Measurements from ENCODE around the gene GRB10.

GRB10 gene

DNA sequence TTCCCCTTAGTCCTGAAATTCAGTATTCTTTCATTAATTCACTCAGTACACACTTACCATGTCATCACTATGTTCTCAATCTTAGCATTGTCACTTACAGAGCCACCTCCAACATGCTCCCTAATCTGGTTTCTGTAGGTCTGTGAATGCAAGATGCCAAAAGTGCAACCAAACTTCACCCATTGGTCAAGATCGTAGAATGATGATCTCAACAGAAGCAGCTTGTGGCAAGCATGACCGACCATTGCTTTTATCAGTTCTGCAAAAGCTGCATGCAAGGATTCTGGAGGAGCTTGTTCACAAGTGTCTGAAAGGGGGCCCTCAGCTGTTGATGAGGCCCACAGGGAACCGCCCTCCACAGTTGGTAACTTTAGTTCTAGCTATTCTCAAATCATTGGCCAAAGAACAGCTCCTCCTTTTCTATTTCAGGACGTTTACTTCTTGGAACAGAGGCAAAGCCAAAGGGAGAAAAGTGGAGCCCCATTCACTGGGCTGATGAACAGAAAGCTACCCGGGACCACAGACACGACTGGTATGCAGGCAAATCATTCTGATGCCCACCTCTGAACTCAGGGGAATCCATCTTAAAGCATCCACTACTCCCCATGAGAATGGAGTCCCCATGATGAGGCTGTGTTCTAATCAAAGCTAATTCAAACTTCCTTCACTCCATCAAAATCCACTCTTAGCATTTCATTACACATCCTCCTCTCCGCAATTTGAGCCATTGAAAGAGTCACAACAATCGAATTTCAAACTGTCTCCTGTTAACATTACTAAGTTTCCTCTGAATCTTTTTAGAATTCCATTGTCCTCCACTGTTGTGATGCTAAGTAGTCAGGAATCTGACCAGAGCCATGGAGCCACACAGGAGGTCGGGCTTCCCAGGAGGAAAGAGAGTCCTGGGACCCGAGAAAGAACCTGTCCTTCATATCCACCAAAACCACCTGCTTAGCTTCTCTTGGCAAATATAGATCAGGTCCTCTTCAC, 13.9 kb downstream of the GRB10 start:
- POLR2A ChIA-PET: no interaction called here
- no peak for TF ChIP-seq LEF1 (IDR thresholded peaks at IDR 0.05; ENCODE audit: borderline replicate concordance)
- TF ChIP-seq L3MBTL2 (conservative IDR thresholded peaks at IDR 0.05): no peak
- TF ChIP-seq ELF4 (IDR thresholded peaks at IDR 0.05): no peak
- CTCF ChIA-PET: interaction anchor here (1.8 kb wide), 1 partner anchor 10 kb away, joined by 5 read pairs; no protein-coding TSS in a partner anchor
- DNase-seq (ENCODE audit: extremely low spot score): no peak

DNA sequence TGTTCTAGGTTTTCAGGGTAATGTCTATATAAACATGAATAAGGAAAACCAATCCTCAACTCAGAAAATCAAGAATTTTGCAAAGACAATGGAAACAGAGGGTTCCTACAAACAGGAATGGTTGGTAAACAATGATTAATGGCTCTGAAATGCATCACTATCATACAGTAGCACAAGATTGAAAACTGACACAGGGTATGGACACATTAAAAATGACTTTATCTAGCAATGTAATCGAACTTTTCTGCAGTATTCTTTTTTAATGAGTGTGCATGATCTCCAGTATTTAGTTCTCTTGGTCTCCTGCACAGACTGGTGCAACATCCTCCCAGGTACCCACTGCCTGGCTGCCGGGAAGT, 15.9 kb downstream of the GRB10 start:
- DNase-seq (ENCODE audit: extremely low spot score): no peak
- ChIA-PET CTCF (interaction anchor here (1.8 kb wide), 1 partner anchor 8 kb away, joined by 5 read pairs; no protein-coding TSS in a partner anchor), POLR2A (no interaction called here)
- TF ChIP-seq ARNT (IDR thresholded peaks at IDR 0.05): no peak
- no peak for TF ChIP-seq HDGF (IDR thresholded peaks at IDR 0.05; ENCODE audit: borderline replicate concordance)

DNA sequence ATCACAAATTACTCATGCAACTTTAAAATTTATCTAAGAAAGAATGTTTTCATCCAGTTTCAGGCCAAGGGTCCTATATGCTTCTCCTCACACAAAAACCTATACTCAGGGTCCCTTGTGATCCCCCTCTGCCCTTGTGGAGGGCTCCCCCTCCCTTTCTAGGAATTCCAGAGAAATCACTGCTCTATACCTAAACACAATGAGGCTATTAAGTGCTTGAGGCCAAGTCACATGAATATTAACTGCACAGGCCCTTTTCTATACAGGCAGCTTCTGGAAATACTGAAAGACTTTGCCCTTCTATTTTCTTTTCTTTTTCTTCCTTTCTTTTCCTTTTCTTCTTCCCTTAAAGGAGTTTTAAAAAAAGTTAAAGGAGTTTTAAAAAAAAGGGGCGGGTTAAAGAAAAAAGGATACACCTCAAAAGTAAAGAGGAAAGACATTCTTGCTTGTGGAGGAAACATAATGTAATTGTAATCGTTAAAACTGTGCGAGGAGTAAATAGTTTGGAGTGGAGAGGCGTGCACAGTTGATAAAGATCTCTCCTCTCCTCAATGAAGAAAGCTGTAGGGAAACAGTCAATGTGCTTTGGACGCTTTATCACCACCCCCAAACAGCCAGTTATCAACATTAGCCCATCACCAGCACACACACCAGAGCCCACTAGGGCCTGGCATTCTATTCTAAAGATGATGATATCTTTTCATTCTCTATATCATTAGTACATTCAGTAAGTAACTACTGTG, 16.4 kb downstream of the GRB10 start:
- no peak for TF ChIP-seq FOXK2 (IDR thresholded peaks at IDR 0.05)
- TF ChIP-seq NFRKB (IDR thresholded peaks at IDR 0.05): no peak
- no peak for TF ChIP-seq SP1 (IDR thresholded peaks at IDR 0.05)
- TF ChIP-seq BHLHE40 (IDR thresholded peaks at IDR 0.05; ENCODE audit: borderline replicate concordance): no peak
- no peak for TF ChIP-seq TARDBP (IDR thresholded peaks at IDR 0.05)
- no peak for TF ChIP-seq ZNF384 (IDR thresholded peaks at IDR 0.05)
- CTCF ChIA-PET: no interaction called here
- POLR2A ChIA-PET: no interaction called here
- no peak for DNase-seq (ENCODE audit: extremely low spot score)

DNA sequence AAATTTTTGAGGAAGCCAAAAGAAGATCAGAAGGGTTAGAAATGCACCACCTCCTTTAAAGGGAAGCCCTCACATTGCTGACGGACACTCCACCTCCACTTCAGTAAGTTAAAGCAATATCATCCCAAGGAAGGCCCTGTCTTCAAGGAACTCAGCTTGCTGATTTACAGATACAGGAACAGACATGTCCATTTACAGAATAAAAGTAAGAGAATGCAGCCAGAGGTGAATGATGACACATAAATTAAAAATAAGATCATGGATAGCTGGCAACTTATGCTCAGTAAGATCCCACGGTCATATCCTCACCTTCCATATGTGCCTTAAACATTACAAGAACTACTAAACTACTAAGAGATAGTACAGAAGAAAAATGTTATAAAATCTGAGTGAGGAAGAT, 20.4 kb downstream of the GRB10 start:
- no peak for DNase-seq (ENCODE audit: extremely low spot score)
- POLR2A ChIA-PET: no interaction called here
- CTCF ChIA-PET: no interaction called here
- TF ChIP-seq L3MBTL2 (conservative IDR thresholded peaks at IDR 0.05): no peak
- TF ChIP-seq FOXK2 (IDR thresholded peaks at IDR 0.05): no peak
- TF ChIP-seq ARNT (IDR thresholded peaks at IDR 0.05): no peak
- TF ChIP-seq, protein P1, sequence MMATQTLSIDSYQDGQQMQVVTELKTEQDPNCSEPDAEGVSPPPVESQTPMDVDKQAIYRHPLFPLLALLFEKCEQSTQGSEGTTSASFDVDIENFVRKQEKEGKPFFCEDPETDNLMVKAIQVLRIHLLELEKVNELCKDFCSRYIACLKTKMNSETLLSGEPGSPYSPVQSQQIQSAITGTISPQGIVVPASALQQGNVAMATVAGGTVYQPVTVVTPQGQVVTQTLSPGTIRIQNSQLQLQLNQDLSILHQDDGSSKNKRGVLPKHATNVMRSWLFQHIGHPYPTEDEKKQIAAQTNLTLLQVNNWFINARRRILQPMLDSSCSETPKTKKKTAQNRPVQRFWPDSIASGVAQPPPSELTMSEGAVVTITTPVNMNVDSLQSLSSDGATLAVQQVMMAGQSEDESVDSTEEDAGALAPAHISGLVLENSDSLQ (IDR thresholded peaks at IDR 0.05): no peak
- TF ChIP-seq CTBP1 (IDR thresholded peaks at IDR 0.05; ENCODE audit: borderline replicate concordance): no peak
- TF ChIP-seq TARDBP (IDR thresholded peaks at IDR 0.05): no peak
- no peak for TF ChIP-seq ELF4 (IDR thresholded peaks at IDR 0.05)
- TF ChIP-seq FOXA1 (IDR thresholded peaks at IDR 0.05): no peak
- no peak for TF ChIP-seq SP1 (IDR thresholded peaks at IDR 0.05)
- TF ChIP-seq FOXM1 (IDR thresholded peaks at IDR 0.05; ENCODE audit: borderline replicate concordance): no peak

DNA sequence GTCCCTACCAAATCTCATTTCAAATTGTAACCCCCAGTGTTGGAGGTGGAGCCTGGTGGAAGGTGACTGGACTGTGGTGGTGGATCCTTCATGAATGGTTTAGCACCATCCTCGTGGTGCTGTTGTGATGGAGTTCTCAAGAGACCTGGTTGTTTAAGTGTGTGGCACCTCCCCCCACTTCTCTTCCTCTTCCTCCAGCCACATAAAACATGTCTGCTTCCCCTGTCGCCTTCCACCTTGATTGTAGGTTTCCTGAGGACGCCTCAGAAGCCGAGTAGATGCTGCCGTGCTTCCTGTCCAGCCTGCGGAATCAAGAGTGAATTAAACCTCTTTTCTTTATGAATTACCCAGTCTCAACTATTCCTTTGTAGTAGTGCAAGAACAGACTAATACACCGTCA, 21.0 kb downstream of the GRB10 start:
- ChIA-PET CTCF (no interaction called here), POLR2A (no interaction called here)
- DNase-seq (ENCODE audit: extremely low spot score): no peak

DNA sequence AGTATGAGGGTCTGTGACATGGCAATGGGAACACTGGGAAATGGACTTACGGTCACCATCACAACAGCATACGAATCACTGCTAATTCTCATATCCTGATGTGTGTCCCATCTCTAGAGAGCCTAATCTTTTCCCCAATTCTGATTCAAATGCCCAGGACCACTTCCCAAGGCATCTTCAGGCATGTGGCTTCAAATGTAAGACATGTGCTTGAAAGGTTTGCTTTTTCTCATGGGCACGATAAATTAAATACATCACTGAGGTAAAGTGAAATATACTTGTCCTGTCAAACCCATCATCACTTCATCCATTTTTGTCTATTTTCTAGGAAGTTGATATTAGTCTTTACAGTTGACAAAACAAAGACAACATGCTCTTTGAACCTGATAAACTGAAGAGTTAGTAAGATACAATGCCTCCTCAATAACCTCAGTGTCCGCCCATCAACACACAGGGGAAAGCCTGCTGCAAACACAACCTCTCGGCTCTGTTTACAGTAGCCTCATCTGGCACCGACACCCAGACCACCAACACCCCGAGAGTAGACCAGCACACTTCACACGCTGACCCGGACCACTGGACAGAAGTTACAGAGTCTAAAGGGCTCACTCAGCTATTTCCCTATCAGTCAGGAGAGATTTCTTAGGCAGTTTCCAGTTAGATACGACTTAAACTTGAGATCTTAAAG, 24.8 kb downstream of the GRB10 start:
- DNase-seq (ENCODE audit: extremely low spot score): no peak
- POLR2A ChIA-PET: no interaction called here
- TF ChIP-seq FOXK2 (IDR thresholded peaks at IDR 0.05) (no peak), ZNF384 (IDR thresholded peaks at IDR 0.05) (no peak), HDGF (IDR thresholded peaks at IDR 0.05; ENCODE audit: borderline replicate concordance) (no peak), TARDBP (IDR thresholded peaks at IDR 0.05) (no peak), CTBP1 (IDR thresholded peaks at IDR 0.05; ENCODE audit: borderline replicate concordance) (no peak), LEF1 (IDR thresholded peaks at IDR 0.05; ENCODE audit: borderline replicate concordance) (no peak), FOXA1 (IDR thresholded peaks at IDR 0.05) (no peak), FOXM1 (IDR thresholded peaks at IDR 0.05; ENCODE audit: borderline replicate concordance) (no peak), SP1 (IDR thresholded peaks at IDR 0.05) (no peak), BHLHE40 (IDR thresholded peaks at IDR 0.05; ENCODE audit: borderline replicate concordance) (no peak), ELF4 (IDR thresholded peaks at IDR 0.05) (no peak), L3MBTL2 (conservative IDR thresholded peaks at IDR 0.05) (no peak), NFRKB (IDR thresholded peaks at IDR 0.05) (no peak)
- TF ChIP-seq, protein P1 (IDR thresholded peaks at IDR 0.05): no peak
- CTCF ChIA-PET: interaction anchor here (1.3 kb wide), 1 partner anchor 10 kb away, joined by 5 read pairs; no protein-coding TSS in a partner anchor

More for the DNA sequence above, 21.0 kb downstream of the GRB10 start:
- TF ChIP-seq L3MBTL2 (conservative IDR thresholded peaks at IDR 0.05) (no peak), ZNF384 (IDR thresholded peaks at IDR 0.05) (no peak), FOXK2 (IDR thresholded peaks at IDR 0.05) (no peak), FOXA1 (IDR thresholded peaks at IDR 0.05) (no peak), TARDBP (IDR thresholded peaks at IDR 0.05) (no peak), CTBP1 (IDR thresholded peaks at IDR 0.05; ENCODE audit: borderline replicate concordance) (no peak)

DNA sequence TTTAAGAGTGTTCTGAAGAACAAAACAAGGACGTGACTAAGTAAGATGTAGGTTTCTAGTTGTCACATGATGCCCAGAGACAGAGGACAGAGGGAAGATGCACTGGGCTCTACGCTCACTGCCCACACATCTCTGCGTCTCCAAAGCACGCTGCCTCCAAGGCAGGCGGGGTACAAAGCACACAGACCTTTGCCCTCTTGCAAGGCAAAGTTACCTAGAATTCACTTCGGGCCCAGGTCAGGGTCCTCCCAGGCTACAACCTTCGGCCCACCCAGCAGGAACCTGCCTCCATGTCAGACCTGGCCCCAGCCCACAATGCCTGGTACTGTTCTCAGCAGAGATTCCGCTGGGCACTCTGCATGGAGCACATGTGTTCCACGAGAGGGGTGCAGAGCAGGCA, 26.5 kb downstream of the GRB10 start:
- POLR2A ChIA-PET: no interaction called here
- TF ChIP-seq TARDBP (IDR thresholded peaks at IDR 0.05) (no peak), ZNF384 (IDR thresholded peaks at IDR 0.05) (no peak), SP1 (IDR thresholded peaks at IDR 0.05) (no peak), FOXA1 (IDR thresholded peaks at IDR 0.05) (no peak), SUZ12 (IDR thresholded peaks at IDR 0.05) (no peak), FOXK2 (IDR thresholded peaks at IDR 0.05) (no peak), L3MBTL2 (conservative IDR thresholded peaks at IDR 0.05) (no peak), CTBP1 (IDR thresholded peaks at IDR 0.05; ENCODE audit: borderline replicate concordance) (no peak), HDGF (IDR thresholded peaks at IDR 0.05; ENCODE audit: borderline replicate concordance) (no peak), FOXM1 (IDR thresholded peaks at IDR 0.05; ENCODE audit: borderline replicate concordance) (no peak), BHLHE40 (IDR thresholded peaks at IDR 0.05; ENCODE audit: borderline replicate concordance) (no peak), ELF4 (IDR thresholded peaks at IDR 0.05) (no peak), ARNT (IDR thresholded peaks at IDR 0.05) (no peak), LEF1 (IDR thresholded peaks at IDR 0.05; ENCODE audit: borderline replicate concordance) (no peak), NFRKB (IDR thresholded peaks at IDR 0.05) (no peak)
- TF ChIP-seq, protein P1 (IDR thresholded peaks at IDR 0.05): no peak
- no peak for DNase-seq (ENCODE audit: extremely low spot score)
- CTCF ChIA-PET: no interaction called here
